ENCODE data around the gene SRPRB. TPM values are rescaled to one million over a fixed set of nuclear protein-coding genes. Genes with fewer than 3 reads are reported as not detected.

SRPRB gene
- total and polyA plus RNA-seq, 9 of the 15 experiments (the other 6 are each of a cell fraction or from before 2014, with no cell fraction given), result 29.5 to 66.0 (median 41.4) TPM

DNA sequence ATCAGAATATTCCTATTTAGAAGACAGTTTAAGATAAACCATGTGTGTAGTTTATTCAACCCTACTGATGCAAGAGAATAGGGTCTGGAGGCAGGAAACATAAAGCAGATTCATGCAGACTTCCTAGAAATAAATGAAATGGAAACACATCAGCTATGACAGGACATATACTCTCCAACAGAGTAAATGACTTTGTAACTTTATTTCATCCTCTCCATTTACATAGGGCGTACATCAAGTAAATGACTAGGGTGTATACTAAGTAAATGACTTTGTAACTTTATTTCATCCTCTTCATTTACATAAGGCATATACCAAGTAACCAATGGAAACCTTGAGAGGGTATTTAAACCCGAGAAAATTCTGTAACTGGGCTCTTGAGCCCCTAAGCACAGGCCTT is 17.6 kb upstream of the SRPRB start (continued):
- TF ChIP-seq, protein P1, sequence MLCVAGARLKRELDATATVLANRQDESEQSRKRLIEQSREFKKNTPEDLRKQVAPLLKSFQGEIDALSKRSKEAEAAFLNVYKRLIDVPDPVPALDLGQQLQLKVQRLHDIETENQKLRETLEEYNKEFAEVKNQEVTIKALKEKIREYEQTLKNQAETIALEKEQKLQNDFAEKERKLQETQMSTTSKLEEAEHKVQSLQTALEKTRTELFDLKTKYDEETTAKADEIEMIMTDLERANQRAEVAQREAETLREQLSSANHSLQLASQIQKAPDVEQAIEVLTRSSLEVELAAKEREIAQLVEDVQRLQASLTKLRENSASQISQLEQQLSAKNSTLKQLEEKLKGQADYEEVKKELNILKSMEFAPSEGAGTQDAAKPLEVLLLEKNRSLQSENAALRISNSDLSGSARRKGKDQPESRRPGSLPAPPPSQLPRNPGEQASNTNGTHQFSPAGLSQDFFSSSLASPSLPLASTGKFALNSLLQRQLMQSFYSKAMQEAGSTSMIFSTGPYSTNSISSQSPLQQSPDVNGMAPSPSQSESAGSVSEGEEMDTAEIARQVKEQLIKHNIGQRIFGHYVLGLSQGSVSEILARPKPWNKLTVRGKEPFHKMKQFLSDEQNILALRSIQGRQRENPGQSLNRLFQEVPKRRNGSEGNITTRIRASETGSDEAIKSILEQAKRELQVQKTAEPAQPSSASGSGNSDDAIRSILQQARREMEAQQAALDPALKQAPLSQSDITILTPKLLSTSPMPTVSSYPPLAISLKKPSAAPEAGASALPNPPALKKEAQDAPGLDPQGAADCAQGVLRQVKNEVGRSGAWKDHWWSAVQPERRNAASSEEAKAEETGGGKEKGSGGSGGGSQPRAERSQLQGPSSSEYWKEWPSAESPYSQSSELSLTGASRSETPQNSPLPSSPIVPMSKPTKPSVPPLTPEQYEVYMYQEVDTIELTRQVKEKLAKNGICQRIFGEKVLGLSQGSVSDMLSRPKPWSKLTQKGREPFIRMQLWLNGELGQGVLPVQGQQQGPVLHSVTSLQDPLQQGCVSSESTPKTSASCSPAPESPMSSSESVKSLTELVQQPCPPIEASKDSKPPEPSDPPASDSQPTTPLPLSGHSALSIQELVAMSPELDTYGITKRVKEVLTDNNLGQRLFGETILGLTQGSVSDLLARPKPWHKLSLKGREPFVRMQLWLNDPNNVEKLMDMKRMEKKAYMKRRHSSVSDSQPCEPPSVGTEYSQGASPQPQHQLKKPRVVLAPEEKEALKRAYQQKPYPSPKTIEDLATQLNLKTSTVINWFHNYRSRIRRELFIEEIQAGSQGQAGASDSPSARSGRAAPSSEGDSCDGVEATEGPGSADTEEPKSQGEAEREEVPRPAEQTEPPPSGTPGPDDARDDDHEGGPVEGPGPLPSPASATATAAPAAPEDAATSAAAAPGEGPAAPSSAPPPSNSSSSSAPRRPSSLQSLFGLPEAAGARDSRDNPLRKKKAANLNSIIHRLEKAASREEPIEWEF (CRISPR knock-in tag; IDR thresholded peaks at IDR 0.05), result no peak
- TF ChIP-seq, protein P2, sequence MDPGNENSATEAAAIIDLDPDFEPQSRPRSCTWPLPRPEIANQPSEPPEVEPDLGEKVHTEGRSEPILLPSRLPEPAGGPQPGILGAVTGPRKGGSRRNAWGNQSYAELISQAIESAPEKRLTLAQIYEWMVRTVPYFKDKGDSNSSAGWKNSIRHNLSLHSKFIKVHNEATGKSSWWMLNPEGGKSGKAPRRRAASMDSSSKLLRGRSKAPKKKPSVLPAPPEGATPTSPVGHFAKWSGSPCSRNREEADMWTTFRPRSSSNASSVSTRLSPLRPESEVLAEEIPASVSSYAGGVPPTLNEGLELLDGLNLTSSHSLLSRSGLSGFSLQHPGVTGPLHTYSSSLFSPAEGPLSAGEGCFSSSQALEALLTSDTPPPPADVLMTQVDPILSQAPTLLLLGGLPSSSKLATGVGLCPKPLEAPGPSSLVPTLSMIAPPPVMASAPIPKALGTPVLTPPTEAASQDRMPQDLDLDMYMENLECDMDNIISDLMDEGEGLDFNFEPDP (CRISPR knock-in tag; IDR thresholded peaks at IDR 0.05), result no peak
- TF ChIP-seq, protein P3, sequence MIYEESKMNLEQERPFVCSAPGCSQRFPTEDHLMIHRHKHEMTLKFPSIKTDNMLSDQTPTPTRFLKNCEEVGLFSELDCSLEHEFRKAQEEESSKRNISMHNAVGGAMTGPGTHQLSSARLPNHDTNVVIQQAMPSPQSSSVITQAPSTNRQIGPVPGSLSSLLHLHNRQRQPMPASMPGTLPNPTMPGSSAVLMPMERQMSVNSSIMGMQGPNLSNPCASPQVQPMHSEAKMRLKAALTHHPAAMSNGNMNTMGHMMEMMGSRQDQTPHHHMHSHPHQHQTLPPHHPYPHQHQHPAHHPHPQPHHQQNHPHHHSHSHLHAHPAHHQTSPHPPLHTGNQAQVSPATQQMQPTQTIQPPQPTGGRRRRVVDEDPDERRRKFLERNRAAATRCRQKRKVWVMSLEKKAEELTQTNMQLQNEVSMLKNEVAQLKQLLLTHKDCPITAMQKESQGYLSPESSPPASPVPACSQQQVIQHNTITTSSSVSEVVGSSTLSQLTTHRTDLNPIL (CRISPR knock-in tag; IDR thresholded peaks at IDR 0.05), result no peak
- TF ChIP-seq HLTF (IDR thresholded peaks at IDR 0.05) (no peak), BRD4 (IDR thresholded peaks at IDR 0.05) (no peak), POLR2AphosphoS2 (IDR thresholded peaks at IDR 0.05; ENCODE audit: low read length) (no peak), SPI1 (IDR thresholded peaks at IDR 0.05; ENCODE audit: borderline replicate concordance, low read depth, low read length) (no peak), MTA3 (IDR thresholded peaks at IDR 0.05; ENCODE audit: borderline replicate concordance) (no peak), ZNF274 (IDR thresholded peaks at IDR 0.05; ENCODE audit: borderline replicate concordance, low read depth, low read length) (no peak)
